ENCODE measurements around the gene IL27RA.
A peak's percentile ranks its signal among the peaks of the same experiment; 100 is the strongest.

The IL27RA gene

DNA sequence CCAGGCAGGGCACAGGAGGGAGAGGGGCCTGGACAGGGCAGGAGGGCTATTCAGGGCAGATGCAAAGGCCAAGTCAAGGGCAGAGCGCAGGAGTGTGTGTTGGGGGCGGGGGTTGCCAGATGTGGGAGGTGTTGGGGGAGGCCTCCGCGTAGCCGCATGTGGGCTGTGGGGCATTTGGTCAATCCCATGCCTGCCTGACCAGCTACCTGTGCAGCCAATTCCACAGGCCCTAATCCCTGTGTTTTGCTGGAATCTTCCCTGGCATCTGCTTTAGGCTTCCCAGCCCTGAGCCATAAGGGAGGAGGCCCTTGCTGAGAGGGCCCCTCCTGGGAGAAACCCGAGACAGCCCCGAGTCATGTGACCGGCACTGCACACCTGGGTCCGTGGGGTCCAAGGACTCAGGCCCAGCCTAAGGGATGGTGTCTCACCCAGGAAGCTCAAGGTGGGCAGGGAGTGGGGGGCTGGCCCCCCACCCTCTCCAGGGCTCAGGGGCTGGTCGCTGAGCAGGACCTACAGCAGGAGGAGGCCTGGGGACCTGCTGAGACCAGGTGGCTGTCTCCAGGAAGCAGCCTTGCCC is 45.7 kb upstream of the IL27RA start:
- Histone ChIP-seq H2AFZ (ENCODE audit: low read depth, low read length) (peak overlapping the region; percentile 65), H3K27ac (ENCODE audit: low read length) (peak overlapping the region; percentile 94), H3K27me3 (ENCODE audit: insufficient read depth, low read length, poor library complexity) (no peaks in the 10 kb centered on the region), H4K20me1 (ENCODE audit: insufficient read depth, low read length) (no peaks in the 10 kb centered on the region), H3K9ac (ENCODE audit: low read depth, low read length) (peak overlapping the region; percentile 68), H3K4me1 (ENCODE audit: insufficient read depth, low read length) (peaks cover 30% of the 10 kb centered on the region), H3K9me3 (ENCODE audit: insufficient read depth, low read length, severe bottlenecking) (no peaks in the 10 kb centered on the region), H3K79me2 (ENCODE audit: insufficient read depth, low read length) (no peaks in the 10 kb centered on the region), H3K36me3 (ENCODE audit: insufficient read depth, low read length) (peaks cover 32% of the 10 kb centered on the region), H3K4me2 (ENCODE audit: insufficient read depth, low read length) (peak overlapping the region; percentile 69), H3K4me3 (ENCODE audit: low read depth in 1 of 2, low read length in 2 of 2) (no peak overlapping the region; a peak in 1 of 4 replicates)
- no peak for TF ChIP-seq EZH2 (IDR thresholded peaks at IDR 0.05; ENCODE audit: borderline replicate concordance, low read depth, low read length, severe bottlenecking)
- TF ChIP-seq, protein P1, sequence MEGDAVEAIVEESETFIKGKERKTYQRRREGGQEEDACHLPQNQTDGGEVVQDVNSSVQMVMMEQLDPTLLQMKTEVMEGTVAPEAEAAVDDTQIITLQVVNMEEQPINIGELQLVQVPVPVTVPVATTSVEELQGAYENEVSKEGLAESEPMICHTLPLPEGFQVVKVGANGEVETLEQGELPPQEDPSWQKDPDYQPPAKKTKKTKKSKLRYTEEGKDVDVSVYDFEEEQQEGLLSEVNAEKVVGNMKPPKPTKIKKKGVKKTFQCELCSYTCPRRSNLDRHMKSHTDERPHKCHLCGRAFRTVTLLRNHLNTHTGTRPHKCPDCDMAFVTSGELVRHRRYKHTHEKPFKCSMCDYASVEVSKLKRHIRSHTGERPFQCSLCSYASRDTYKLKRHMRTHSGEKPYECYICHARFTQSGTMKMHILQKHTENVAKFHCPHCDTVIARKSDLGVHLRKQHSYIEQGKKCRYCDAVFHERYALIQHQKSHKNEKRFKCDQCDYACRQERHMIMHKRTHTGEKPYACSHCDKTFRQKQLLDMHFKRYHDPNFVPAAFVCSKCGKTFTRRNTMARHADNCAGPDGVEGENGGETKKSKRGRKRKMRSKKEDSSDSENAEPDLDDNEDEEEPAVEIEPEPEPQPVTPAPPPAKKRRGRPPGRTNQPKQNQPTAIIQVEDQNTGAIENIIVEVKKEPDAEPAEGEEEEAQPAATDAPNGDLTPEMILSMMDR (IDR thresholded peaks at IDR 0.05; ENCODE audit: borderline replicate concordance, extremely low read depth, low read length, poor library complexity, severe bottlenecking) = no peak
- DNase-seq (no peak), ATAC-seq (ENCODE audit: insufficient read depth, low read depth) (no peak; the same call in 2 of the 3 replicates)

DNA sequence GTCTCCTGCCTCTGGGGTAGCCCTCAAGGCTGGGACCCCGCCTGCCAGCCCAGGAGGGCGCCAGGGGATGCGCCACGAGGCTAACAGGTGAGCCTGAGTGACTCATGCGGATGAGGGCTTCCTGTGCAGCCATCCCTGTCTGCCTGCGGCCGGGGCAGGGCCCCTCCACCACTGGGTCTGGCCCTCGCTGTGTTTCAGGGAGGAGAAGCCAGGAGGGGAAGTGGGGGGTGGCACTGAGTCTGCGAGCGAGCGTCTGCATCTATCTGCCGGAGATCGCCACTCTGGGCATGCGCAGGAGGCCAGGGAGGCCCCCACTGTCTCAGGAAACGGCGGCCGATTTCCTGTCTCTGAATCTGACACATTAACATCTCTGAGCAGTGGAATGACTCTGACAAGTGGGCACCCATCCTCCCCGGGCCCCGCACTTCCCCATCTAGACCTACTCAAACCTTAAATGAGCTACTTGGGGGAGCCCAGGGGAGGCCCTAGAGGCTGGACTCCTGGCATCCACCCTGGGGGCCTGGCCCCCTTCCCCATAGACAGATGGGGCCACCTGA is 45.1 kb upstream of the IL27RA start:
- peak overlapping the region; percentile 68 for H3K9ac ChIP-seq (ENCODE audit: low read depth, low read length)
- H2AFZ ChIP-seq (ENCODE audit: low read depth, low read length) = peak overlapping the region; percentile 65

DNA sequence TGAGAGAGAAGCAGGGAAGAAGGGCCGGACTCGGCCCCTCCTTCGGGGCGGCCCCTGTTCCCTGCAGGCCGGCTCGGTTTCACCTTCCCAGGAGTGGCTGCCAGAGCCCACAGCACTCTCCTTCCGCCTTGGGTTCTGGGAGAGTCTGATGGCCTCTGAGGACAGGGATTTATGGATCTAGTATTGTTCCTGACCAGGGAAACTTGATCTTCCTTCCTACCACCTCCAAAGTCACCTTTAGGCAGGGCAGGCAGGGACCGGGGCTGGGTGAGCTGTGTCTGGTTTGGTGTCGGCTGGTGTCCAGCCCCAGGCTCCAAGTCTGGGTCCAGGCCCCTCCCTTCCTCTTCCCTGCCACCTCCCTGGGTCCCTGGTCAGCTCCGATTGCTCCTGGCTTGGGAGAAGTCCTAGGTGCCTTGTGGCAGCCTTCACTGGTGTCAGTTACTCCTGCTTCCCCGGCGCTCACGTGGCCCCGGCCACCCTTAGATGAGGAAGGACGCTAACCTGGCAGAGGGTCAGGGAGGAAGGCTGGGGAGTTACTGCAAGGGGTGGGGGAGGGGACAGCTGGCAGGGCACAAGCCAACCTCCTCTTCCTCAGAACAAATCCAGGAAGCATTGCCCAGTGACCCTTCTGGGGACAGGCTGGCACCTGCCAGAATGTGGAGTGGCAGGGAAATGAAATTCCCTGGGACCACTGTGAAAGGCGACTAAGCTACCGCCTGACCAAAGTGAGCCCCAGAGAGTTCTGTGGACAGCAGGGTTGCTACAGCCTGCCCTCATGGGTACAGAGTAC is 44.3 kb upstream of the IL27RA start:
- TF ChIP-seq, protein P1 (IDR thresholded peaks at IDR 0.05; ENCODE audit: borderline replicate concordance, extremely low read depth, low read length, poor library complexity, severe bottlenecking) = no peak
- TF ChIP-seq EZH2 (IDR thresholded peaks at IDR 0.05; ENCODE audit: borderline replicate concordance, low read depth, low read length, severe bottlenecking) = no peak
- Histone ChIP-seq H3K27ac (ENCODE audit: low read length) (peak overlapping the region; percentile 94), H2AFZ (ENCODE audit: low read depth, low read length) (peak overlapping the region; percentile 61), H3K79me2 (ENCODE audit: insufficient read depth, low read length) (peaks cover 5% of the 10 kb centered on the region), H3K4me2 (ENCODE audit: insufficient read depth, low read length) (peak overlapping the region; percentile 69), H3K9ac (ENCODE audit: low read depth, low read length) (peak overlapping the region; percentile 68), H3K9me3 (ENCODE audit: insufficient read depth, low read length, severe bottlenecking) (no peaks in the 10 kb centered on the region), H3K4me3 (ENCODE audit: low read depth in 1 of 2, low read length in 2 of 2) (peak overlapping the region in 1 of 2 experiments; percentile 43; a peak in 1 of 4 replicates), H4K20me1 (ENCODE audit: insufficient read depth, low read length) (no peaks in the 10 kb centered on the region), H3K36me3 (ENCODE audit: insufficient read depth, low read length) (peaks cover 34% of the 10 kb centered on the region), H3K27me3 (ENCODE audit: insufficient read depth, low read length, poor library complexity) (no peaks in the 10 kb centered on the region), H3K4me1 (ENCODE audit: insufficient read depth, low read length) (peaks cover 30% of the 10 kb centered on the region)
- ATAC-seq (ENCODE audit: insufficient read depth, low read depth) (no peak), DNase-seq (no peak)

More for the DNA sequence above, 45.1 kb upstream of the IL27RA start:
- Histone ChIP-seq H4K20me1 (ENCODE audit: insufficient read depth, low read length) (no peaks in the 10 kb centered on the region), H3K27me3 (ENCODE audit: insufficient read depth, low read length, poor library complexity) (no peaks in the 10 kb centered on the region), H3K4me1 (ENCODE audit: insufficient read depth, low read length) (peaks cover 30% of the 10 kb centered on the region), H3K9me3 (ENCODE audit: insufficient read depth, low read length, severe bottlenecking) (no peaks in the 10 kb centered on the region), H3K36me3 (ENCODE audit: insufficient read depth, low read length) (peaks cover 36% of the 10 kb centered on the region), H3K4me3 (ENCODE audit: low read depth in 1 of 2, low read length in 2 of 2) (peak overlapping the region in 1 of 2 experiments; percentile 43; a peak in 1 of 4 replicates), H3K27ac (ENCODE audit: low read length) (peak overlapping the region; percentile 94), H3K79me2 (ENCODE audit: insufficient read depth, low read length) (no peaks in the 10 kb centered on the region), H3K4me2 (ENCODE audit: insufficient read depth, low read length) (peak overlapping the region; percentile 69)
- TF ChIP-seq, protein P1 (IDR thresholded peaks at IDR 0.05; ENCODE audit: borderline replicate concordance, extremely low read depth, low read length, poor library complexity, severe bottlenecking) = no peak
- no peak for TF ChIP-seq EZH2 (IDR thresholded peaks at IDR 0.05; ENCODE audit: borderline replicate concordance, low read depth, low read length, severe bottlenecking)
- ATAC-seq (ENCODE audit: insufficient read depth, low read depth) (peak; percentile 95), DNase-seq (peak; percentile 99)

All from DND-41 (cell line).